IMR-90 (cell line): ENCODE measurements around the gene MEN1. TPM values are rescaled to one million over a fixed set of nuclear protein-coding genes. Genes with fewer than 3 reads are reported as not detected.
A peak's percentile ranks its signal among the peaks of the same experiment; 100 is the strongest.

Experiments
- ATAC-seq: fragments of 200-7000 bp; cut with Tn5 transposase; 2 replicates; pipeline ENCODE4 v1.9.1; 2020; ENCODE audit warnings: low read depth, mild to moderate bottlenecking, moderate library complexity
- BruUV-seq: library from RNA; stranded (reverse); fragments of 400-500 nt; replicated peaks from 2 replicates; lab custom pipeline; 2021; lab: Mats Ljungman, UMichigan
- CTCF ChIA-PET: fragments of 300-600 bp; formaldehyde crosslinking; extraction: SDS; loops from one replicate; lab custom pipeline; 2021; ENCODE audit warnings: antibody characterized with exemption; lab: Yijun Ruan, JAX
- POLR2A ChIA-PET: fragments of 300-600 bp; sonication (Branson Sonifier 250); formaldehyde crosslinking; loops from one replicate; lab custom pipeline; 2022; ENCODE audit warnings: antibody characterized with exemption; ENCODE audit not compliant: unreplicated experiment; lab: Charles Lee
- DNase-seq: peaks from one replicate; pipeline ENCODE4 v3.0.0; 2013
- H2AFZ ChIP-seq: replicated peaks from 2 replicates; pipeline ENCODE3; 2013; ENCODE audit warnings: low read length, mild to moderate bottlenecking; ENCODE audit not compliant: poor library complexity
- H2AK5ac ChIP-seq: 2 replicates; pipeline ENCODE4 v1.6.1; 2013; ENCODE audit warnings: low read depth, low read length, inconsistent platforms
- H2AK9ac ChIP-seq: replicated peaks from 2 replicates; pipeline ENCODE3; 2013; ENCODE audit warnings: mild to moderate bottlenecking, low read depth, low read length, moderate library complexity; ENCODE audit not compliant: poor library complexity
- H2BK120ac ChIP-seq: 2 replicates; pipeline ENCODE4 v1.6.1; 2013; ENCODE audit warnings: low read depth, low read length, inconsistent platforms
- H2BK15ac ChIP-seq: 3 replicates; pipeline ENCODE4 v1.6.1; 2013; ENCODE audit warnings: low read depth, low read length, inconsistent platforms
- H2BK20ac ChIP-seq: 2 replicates; pipeline ENCODE4 v1.6.1; 2013; ENCODE audit warnings: low read depth, mild to moderate bottlenecking, inconsistent platforms, low read length, moderate library complexity
- H2BK5ac ChIP-seq: 2 replicates; pipeline ENCODE4 v1.6.1; 2013; ENCODE audit warnings: mild to moderate bottlenecking, low read depth, low read length, inconsistent platforms; ENCODE audit not compliant: poor library complexity, severe bottlenecking
- H3K14ac ChIP-seq: replicated peaks from 2 replicates; pipeline ENCODE4 v1.6.1; 2013; ENCODE audit warnings: low read depth, low read length, inconsistent platforms
- H3K18ac ChIP-seq: 2 replicates; pipeline ENCODE4 v1.6.1; 2013; ENCODE audit warnings: low read depth, low read length, control low read depth
- H3K23ac ChIP-seq: 2 replicates; pipeline ENCODE4 v1.6.1; 2013; ENCODE audit warnings: low read depth, low read length, inconsistent platforms
- H3K27ac ChIP-seq: 2 replicates; pipeline ENCODE4 v1.5.1; 2013; ENCODE audit warnings: mild to moderate bottlenecking, control low read depth, low read length; ENCODE audit not compliant: insufficient read depth
- H3K27me3 ChIP-seq: 2 replicates; pipeline ENCODE4 v1.6.1; 2013; ENCODE audit warnings: low read length; ENCODE audit not compliant: control insufficient read depth, insufficient read depth
- H3K36me3 ChIP-seq: 2 replicates; pipeline ENCODE4 v1.6.1; 2013; ENCODE audit warnings: low read length, mixed read lengths; ENCODE audit not compliant: control insufficient read depth, insufficient read depth
- H3K4ac ChIP-seq: 2 replicates; pipeline ENCODE4 v1.6.1; 2013; ENCODE audit warnings: low read depth, low read length, inconsistent platforms
- H3K4me1 ChIP-seq: 2 replicates; pipeline ENCODE4 v1.6.1; 2013; ENCODE audit warnings: low read length, mixed read lengths; ENCODE audit not compliant: control insufficient read depth, insufficient read depth
- H3K4me2 ChIP-seq: 2 replicates; pipeline ENCODE4 v1.6.1; 2013; ENCODE audit warnings: low read depth, mild to moderate bottlenecking, control low read depth, low read length, moderate library complexity
- H3K4me3 ChIP-seq: 2 replicates; pipeline ENCODE4 v1.5.1; 2013; ENCODE audit warnings: low read depth, mild to moderate bottlenecking, control low read depth, low read length, moderate library complexity; ENCODE audit not compliant: insufficient read depth
- H3K56ac ChIP-seq: 2 replicates; pipeline ENCODE4 v1.6.1; 2013; ENCODE audit warnings: low read length, inconsistent platforms; ENCODE audit not compliant: insufficient read depth; ENCODE audit errors: extremely low read depth
- H3K79me1 ChIP-seq, 2 experiments: 2 replicates each; pipeline ENCODE4 v1.6.1; 2013; ENCODE audit warnings: low read length in 2 of 2, inconsistent platforms in 1 of 2, low read depth in 1 of 2
- H3K9ac ChIP-seq: 2 replicates; pipeline ENCODE4 v1.6.1; 2013; ENCODE audit warnings: low read depth, low read length, control low read depth
- H3K9me1 ChIP-seq: 2 replicates; pipeline ENCODE4 v1.6.1; 2013; ENCODE audit warnings: low read length, inconsistent platforms; ENCODE audit not compliant: insufficient read depth
- H3K9me3 ChIP-seq: 2 replicates; pipeline ENCODE4 v1.6.1; 2013; ENCODE audit warnings: low read length; ENCODE audit not compliant: control insufficient read depth, insufficient read depth
- H4K20me1 ChIP-seq: 2 replicates; pipeline ENCODE4 v1.6.1; 2013; ENCODE audit warnings: low read length, inconsistent platforms; ENCODE audit not compliant: insufficient read depth
- H4K5ac ChIP-seq: 2 replicates; pipeline ENCODE4 v1.6.1; 2013; ENCODE audit warnings: mild to moderate bottlenecking, low read depth, low read length, control low read depth
- H4K8ac ChIP-seq, 2 experiments: 2 replicates each; pipeline ENCODE4 v1.6.1; 2013; ENCODE audit warnings: low read depth in 2 of 2, low read length in 2 of 2, control low read depth in 1 of 2, inconsistent platforms in 1 of 2
- H4K91ac ChIP-seq: 2 replicates; pipeline ENCODE4 v1.6.1; 2013; ENCODE audit warnings: low read depth, low read length, inconsistent platforms; ENCODE audit not compliant: insufficient read depth
- BHLHE40 ChIP-seq: fragments of 150-350 bp; IDR thresholded peaks from 2 replicates; pipeline ENCODE4 v1.6.1; 2016; ENCODE audit warnings: mild to moderate bottlenecking, low read depth, low read length
- CEBPB ChIP-seq: IDR thresholded peaks from 2 replicates; pipeline ENCODE4 v1.6.1; 2012; ENCODE audit warnings: low read depth, low read length, improper control_type of control experiment
- CHD1 ChIP-seq: IDR thresholded peaks from 2 replicates; pipeline ENCODE4 v1.6.1; 2012; ENCODE audit warnings: low read depth, low read length, improper control_type of control experiment
- FOS ChIP-seq: fragments of 150-350 bp; IDR thresholded peaks from 2 replicates; pipeline ENCODE4 v1.6.1; 2016; ENCODE audit warnings: low read depth, low read length
- MAFK ChIP-seq: IDR thresholded peaks from 2 replicates; pipeline ENCODE4 v1.6.1; 2012; ENCODE audit warnings: low read depth, low read length, improper control_type of control experiment
- MAZ ChIP-seq: IDR thresholded peaks from 2 replicates; pipeline ENCODE4 v1.6.1; 2012; ENCODE audit warnings: low read depth, mild to moderate bottlenecking, low read length, improper control_type of control experiment, moderate library complexity, borderline replicate concordance
- MXI1 ChIP-seq: IDR thresholded peaks from 2 replicates; pipeline ENCODE4 v1.6.1; 2012; ENCODE audit warnings: low read depth, mild to moderate bottlenecking, low read length, moderate library complexity, borderline replicate concordance
- NFE2L2 ChIP-seq: fragments of 150-350 bp; IDR thresholded peaks from 2 replicates; pipeline ENCODE4 v1.6.1; 2016; ENCODE audit warnings: low read depth, mild to moderate bottlenecking, low read length
- RAD21 ChIP-seq: IDR thresholded peaks from 2 replicates; pipeline ENCODE4 v1.6.1; 2012; ENCODE audit warnings: low read length, improper control_type of control experiment
- RCOR1 ChIP-seq: IDR thresholded peaks from 2 replicates; pipeline ENCODE4 v1.6.1; 2012; ENCODE audit warnings: mild to moderate bottlenecking, low read length, improper control_type of control experiment; ENCODE audit not compliant: insufficient replicate concordance
- RFX5 ChIP-seq: IDR thresholded peaks from 2 replicates; pipeline ENCODE4 v1.8.0; 2012; ENCODE audit warnings: low read depth, mild to moderate bottlenecking, low read length, moderate library complexity
- SMC3 ChIP-seq: fragments of 150-350 bp; IDR thresholded peaks from 2 replicates; pipeline ENCODE4 v1.6.1; 2016; ENCODE audit warnings: low read depth, mild to moderate bottlenecking, antibody characterized with exemption, low read length, moderate library complexity
- WGBS, 2 experiments: methylation state at CpG; one replicate each; pipeline versions ENCODE4 v1.1.5 to v1.1.7; 2013; ENCODE audit warnings: missing lambda C conversion rate in 2 of 2; ENCODE audit not compliant: insufficient read length in 1 of 2; ENCODE audit errors: extremely low coverage in 2 of 2; 5-methylcytosine and 5-hydroxymethylcytosine counted together
- dilution Hi-C: fragments of 300-500 bp; cut with HindIII; formaldehyde crosslinking; loops from one replicate; pipeline ENCODE4 v1.14.3; 2018; ENCODE audit warnings: low sequenced_read_pairs; ENCODE audit not compliant: unreplicated experiment
- in situ Hi-C: fragments of 300-500 bp; cut with MboI; formaldehyde crosslinking; loops from 3 replicates; pipeline ENCODE4 v1.14.3; 2019; ENCODE audit warnings: low sequenced_read_pairs, inconsistent platforms, mixed read lengths
- intact Hi-C: fragments of 100-400 bp; cut with micrococcal nuclease; formaldehyde crosslinking; loops from 2 replicates; pipeline ENCODE4 v1.10.0; 2022
- polyA plus RNA-seq, 3 experiments: library from polyadenylated mRNA; depleted of rRNA; stranded (reverse); fragments of >200 nt; gene quantifications; 2 replicates each; pipeline ENCODE4 v1.2.3, GENCODE V29; 2012; ENCODE audit warnings: low replicate concordance in 1 of 3
- total RNA-seq: library from RNA; depleted of rRNA; stranded (reverse); fragments of >200 nt; gene quantifications from 2 replicates; pipeline ENCODE4 v1.2.3, GENCODE V29; 2012
- TF ChIP-seq, protein P1 (sequence below): fragments of 150-350 bp; IDR thresholded peaks from 2 replicates; pipeline ENCODE4 v1.6.1; 2016; ENCODE audit warnings: low read depth, mild to moderate bottlenecking, low read length, moderate library complexity, borderline replicate concordance
- TF ChIP-seq, protein P2 (sequence below): fragments of 150-350 bp; IDR thresholded peaks from 2 replicates; pipeline ENCODE4 v1.6.1; 2017; ENCODE audit warnings: mild to moderate bottlenecking, antibody characterized with exemption, low read length, low read depth
- TF ChIP-seq, protein P3 (sequence below): conservative IDR thresholded peaks from 2 replicates; pipeline ENCODE4 v1.5.1; 2012; ENCODE audit warnings: mild to moderate bottlenecking, low read depth, low read length, improper control_type of control experiment

The MEN1 gene
- total and polyA plus RNA-seq, 2 of the 4 experiments (the other 2 are of a cell fraction), result 8.8 to 35.7 TPM

DNA sequence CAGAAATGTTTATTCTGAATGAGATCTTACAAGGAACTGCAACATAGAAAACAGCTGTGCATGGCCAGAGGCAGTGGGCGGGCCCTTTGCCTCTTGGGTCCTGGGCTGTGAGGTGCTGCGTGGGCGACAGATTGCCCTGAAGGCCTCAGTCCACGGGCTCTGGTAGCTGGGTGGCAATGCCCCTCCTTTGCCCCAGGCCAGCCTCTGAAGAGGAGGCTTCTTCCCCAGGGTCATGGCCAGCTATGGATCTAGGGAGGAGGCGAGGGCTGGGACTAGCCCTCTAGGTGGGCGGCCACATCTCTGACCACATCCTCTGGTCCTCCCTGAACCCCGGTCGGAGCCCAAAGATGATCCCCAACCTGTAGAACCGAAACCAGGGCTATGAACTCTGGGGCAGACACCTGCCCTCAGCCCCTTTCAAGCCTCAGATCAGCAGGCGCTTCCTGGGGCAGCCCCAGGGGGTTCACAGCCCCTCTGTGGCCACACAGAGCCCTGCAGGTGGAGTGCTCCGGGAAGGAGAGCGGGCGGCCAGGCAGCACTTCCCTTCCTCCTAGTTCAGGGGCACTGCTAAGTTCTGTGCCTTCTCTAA lies 40.7 kb upstream of the MEN1 start:
- Histone ChIP-seq H2BK120ac (0 out of 2 replicates have a peak overlapping the region, but pooled peaks have one; percentile 1), H3K4ac (no peak overlapping the region), H3K56ac (no peak overlapping the region), H3K18ac (no peak overlapping the region), H3K4me2 (no peak overlapping the region), H3K27me3 (no peaks in the 10 kb centered on the region), H3K9ac (no peak overlapping the region), H3K14ac (no peak overlapping the region), H3K4me3 (no peak overlapping the region), H3K9me1 (peaks cover 20% of the 10 kb centered on the region), H3K27ac (peak overlapping the region; percentile 6), H3K9me3 (no peaks in the 10 kb centered on the region), H3K23ac (no peak overlapping the region), H2BK20ac (no peak overlapping the region), H2BK15ac (no peak overlapping the region), H3K36me3 (peaks cover 22% of the 10 kb centered on the region), H2AFZ (no peak overlapping the region), H4K91ac (no peak overlapping the region), H4K5ac (no peak overlapping the region), H4K8ac (no peak overlapping the region), H2AK5ac (0 out of 2 replicates have a peak overlapping the region, but pooled peaks have one; percentile 60), H2AK9ac (no peak overlapping the region), H2BK5ac (peak overlapping the region; percentile 21), H4K20me1 (peaks cover 5% of the 10 kb centered on the region; the same call in 1 of the 2 replicates), H3K79me1 (peaks cover 16 to 66% of the 10 kb centered on the region in 2 experiments; a peak in 3 of 4 replicates), H3K4me1 (peaks cover 30% of the 10 kb centered on the region)
- dilution Hi-C loops, result no loop called here
- WGBS, 2 experiments, result 51% methylated on average over 4 of the region's 13 CpGs; no CpG with 5 or more reads in 1 of the 2 experiments
- in situ Hi-C loops, result no loop called here
- ChIA-PET POLR2A (interaction anchor here (0.5 to 1.0 kb wide), 2 partner anchors 26 to 35 kb away, joined by 4 read pairs; no protein-coding TSS in a partner anchor), CTCF (interaction anchor here (1.1 to 1.4 kb wide), 3 partner anchors 24 to 60 kb away, joined by 3 read pairs; no protein-coding TSS in a partner anchor)
- TF ChIP-seq SMC3, result no peak
- no peak for TF ChIP-seq MAFK
- TF ChIP-seq RAD21, result no peak
- TF ChIP-seq, protein P1, sequence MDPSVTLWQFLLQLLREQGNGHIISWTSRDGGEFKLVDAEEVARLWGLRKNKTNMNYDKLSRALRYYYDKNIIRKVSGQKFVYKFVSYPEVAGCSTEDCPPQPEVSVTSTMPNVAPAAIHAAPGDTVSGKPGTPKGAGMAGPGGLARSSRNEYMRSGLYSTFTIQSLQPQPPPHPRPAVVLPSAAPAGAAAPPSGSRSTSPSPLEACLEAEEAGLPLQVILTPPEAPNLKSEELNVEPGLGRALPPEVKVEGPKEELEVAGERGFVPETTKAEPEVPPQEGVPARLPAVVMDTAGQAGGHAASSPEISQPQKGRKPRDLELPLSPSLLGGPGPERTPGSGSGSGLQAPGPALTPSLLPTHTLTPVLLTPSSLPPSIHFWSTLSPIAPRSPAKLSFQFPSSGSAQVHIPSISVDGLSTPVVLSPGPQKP, result no peak
- no peak for TF ChIP-seq FOS
- TF ChIP-seq, protein P2, sequence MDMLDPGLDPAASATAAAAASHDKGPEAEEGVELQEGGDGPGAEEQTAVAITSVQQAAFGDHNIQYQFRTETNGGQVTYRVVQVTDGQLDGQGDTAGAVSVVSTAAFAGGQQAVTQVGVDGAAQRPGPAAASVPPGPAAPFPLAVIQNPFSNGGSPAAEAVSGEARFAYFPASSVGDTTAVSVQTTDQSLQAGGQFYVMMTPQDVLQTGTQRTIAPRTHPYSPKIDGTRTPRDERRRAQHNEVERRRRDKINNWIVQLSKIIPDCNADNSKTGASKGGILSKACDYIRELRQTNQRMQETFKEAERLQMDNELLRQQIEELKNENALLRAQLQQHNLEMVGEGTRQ, result no peak
- TF ChIP-seq BHLHE40, result no peak
- TF ChIP-seq CEBPB, result no peak
- no peak for TF ChIP-seq RFX5
- no peak for TF ChIP-seq NFE2L2
- no peak for TF ChIP-seq MXI1
- TF ChIP-seq, protein P3, sequence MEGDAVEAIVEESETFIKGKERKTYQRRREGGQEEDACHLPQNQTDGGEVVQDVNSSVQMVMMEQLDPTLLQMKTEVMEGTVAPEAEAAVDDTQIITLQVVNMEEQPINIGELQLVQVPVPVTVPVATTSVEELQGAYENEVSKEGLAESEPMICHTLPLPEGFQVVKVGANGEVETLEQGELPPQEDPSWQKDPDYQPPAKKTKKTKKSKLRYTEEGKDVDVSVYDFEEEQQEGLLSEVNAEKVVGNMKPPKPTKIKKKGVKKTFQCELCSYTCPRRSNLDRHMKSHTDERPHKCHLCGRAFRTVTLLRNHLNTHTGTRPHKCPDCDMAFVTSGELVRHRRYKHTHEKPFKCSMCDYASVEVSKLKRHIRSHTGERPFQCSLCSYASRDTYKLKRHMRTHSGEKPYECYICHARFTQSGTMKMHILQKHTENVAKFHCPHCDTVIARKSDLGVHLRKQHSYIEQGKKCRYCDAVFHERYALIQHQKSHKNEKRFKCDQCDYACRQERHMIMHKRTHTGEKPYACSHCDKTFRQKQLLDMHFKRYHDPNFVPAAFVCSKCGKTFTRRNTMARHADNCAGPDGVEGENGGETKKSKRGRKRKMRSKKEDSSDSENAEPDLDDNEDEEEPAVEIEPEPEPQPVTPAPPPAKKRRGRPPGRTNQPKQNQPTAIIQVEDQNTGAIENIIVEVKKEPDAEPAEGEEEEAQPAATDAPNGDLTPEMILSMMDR, result no peak
- TF ChIP-seq RCOR1, result no peak
- no peak for TF ChIP-seq CHD1
- TF ChIP-seq MAZ, result no peak
- DNase-seq (no peak), ATAC-seq (peak; percentile 15; the same call in 1 of the 2 replicates)
- intact Hi-C loops, result no loop called here
- no TSS peak for BruUV-seq
